ENCODE data around the gene PPM1H. TPM values are rescaled to one million over a fixed set of nuclear protein-coding genes. Genes with fewer than 3 reads are reported as not detected.

PPM1H gene
- total RNA-seq, 1 experiment from 2014 or later, result 37.1 TPM

DNA sequence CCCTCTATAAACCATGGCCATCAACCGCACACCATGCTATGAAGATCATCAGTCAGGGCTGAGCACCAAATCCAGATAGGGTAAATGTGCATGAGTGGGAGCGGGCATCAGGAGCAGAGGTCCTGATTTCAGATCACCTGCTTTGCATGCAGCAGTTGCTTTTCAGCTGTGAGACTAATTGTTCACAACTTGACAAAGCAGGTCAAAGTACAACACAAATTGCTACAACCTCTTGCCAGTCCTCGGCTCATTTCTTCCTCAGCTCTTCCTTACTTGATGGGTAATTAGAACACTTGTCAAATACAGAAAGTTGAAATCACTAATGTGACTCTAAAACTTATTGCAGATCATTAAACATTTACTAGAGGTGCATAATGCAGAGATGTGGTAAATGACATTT is 171.6 kb downstream of the PPM1H start:
- H3K27me3 Mint-ChIP-seq (ENCODE audit: low read depth), result peaks cover 12% of the 10 kb centered on the region
- H3K27ac Mint-ChIP-seq, result peak overlapping the region; percentile 37; the same call in 1 of the 2 replicates
- peaks cover 27% of the 10 kb centered on the region for H3K9me3 Mint-ChIP-seq
- POLR2A ChIA-PET, result no interaction called here
- H3K4me1 Mint-ChIP-seq, result no peaks in the 10 kb centered on the region
- TF ChIP-seq TEAD4 (CRISPR knock-in tag; IDR thresholded peaks at IDR 0.05) (no peak), ARID4B (CRISPR knock-in tag; IDR thresholded peaks at IDR 0.05; ENCODE audit: borderline replicate concordance) (no peak), SMAD3 (CRISPR knock-in tag; IDR thresholded peaks at IDR 0.05; ENCODE audit: borderline replicate concordance) (no peak), TCF7 (CRISPR knock-in tag; IDR thresholded peaks at IDR 0.05; ENCODE audit: low read depth) (no peak), AFF4 (CRISPR knock-in tag; IDR thresholded peaks at IDR 0.05; ENCODE audit: borderline replicate concordance) (no peak), PRRX2 (CRISPR knock-in tag; IDR thresholded peaks at IDR 0.05) (no peak), JUN (CRISPR knock-in tag; IDR thresholded peaks at IDR 0.05) (no peak), CTCF (IDR thresholded peaks at IDR 0.05) (no peak), TEAD1 (CRISPR knock-in tag; IDR thresholded peaks at IDR 0.05) (no peak), FOXJ3 (CRISPR knock-in tag; IDR thresholded peaks at IDR 0.05; ENCODE audit: borderline replicate concordance) (no peak)
- TF ChIP-seq, protein P1, sequence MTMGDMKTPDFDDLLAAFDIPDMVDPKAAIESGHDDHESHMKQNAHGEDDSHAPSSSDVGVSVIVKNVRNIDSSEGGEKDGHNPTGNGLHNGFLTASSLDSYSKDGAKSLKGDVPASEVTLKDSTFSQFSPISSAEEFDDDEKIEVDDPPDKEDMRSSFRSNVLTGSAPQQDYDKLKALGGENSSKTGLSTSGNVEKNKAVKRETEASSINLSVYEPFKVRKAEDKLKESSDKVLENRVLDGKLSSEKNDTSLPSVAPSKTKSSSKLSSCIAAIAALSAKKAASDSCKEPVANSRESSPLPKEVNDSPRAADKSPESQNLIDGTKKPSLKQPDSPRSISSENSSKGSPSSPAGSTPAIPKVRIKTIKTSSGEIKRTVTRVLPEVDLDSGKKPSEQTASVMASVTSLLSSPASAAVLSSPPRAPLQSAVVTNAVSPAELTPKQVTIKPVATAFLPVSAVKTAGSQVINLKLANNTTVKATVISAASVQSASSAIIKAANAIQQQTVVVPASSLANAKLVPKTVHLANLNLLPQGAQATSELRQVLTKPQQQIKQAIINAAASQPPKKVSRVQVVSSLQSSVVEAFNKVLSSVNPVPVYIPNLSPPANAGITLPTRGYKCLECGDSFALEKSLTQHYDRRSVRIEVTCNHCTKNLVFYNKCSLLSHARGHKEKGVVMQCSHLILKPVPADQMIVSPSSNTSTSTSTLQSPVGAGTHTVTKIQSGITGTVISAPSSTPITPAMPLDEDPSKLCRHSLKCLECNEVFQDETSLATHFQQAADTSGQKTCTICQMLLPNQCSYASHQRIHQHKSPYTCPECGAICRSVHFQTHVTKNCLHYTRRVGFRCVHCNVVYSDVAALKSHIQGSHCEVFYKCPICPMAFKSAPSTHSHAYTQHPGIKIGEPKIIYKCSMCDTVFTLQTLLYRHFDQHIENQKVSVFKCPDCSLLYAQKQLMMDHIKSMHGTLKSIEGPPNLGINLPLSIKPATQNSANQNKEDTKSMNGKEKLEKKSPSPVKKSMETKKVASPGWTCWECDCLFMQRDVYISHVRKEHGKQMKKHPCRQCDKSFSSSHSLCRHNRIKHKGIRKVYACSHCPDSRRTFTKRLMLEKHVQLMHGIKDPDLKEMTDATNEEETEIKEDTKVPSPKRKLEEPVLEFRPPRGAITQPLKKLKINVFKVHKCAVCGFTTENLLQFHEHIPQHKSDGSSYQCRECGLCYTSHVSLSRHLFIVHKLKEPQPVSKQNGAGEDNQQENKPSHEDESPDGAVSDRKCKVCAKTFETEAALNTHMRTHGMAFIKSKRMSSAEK (CRISPR knock-in tag; IDR thresholded peaks at IDR 0.05; ENCODE audit: borderline replicate concordance), result no peak
- TF ChIP-seq, protein P2, sequence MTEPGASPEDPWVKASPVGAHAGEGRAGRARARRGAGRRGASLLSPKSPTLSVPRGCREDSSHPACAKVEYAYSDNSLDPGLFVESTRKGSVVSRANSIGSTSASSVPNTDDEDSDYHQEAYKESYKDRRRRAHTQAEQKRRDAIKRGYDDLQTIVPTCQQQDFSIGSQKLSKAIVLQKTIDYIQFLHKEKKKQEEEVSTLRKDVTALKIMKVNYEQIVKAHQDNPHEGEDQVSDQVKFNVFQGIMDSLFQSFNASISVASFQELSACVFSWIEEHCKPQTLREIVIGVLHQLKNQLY (CRISPR knock-in tag; IDR thresholded peaks at IDR 0.05), result no peak
- CTCF ChIA-PET, result no interaction called here
- peaks cover 41% of the 10 kb centered on the region for H3K36me3 Mint-ChIP-seq
- H3K4me3 Mint-ChIP-seq, result no peak overlapping the region
- DNase-seq (ENCODE audit: low spot score) (no peak), ATAC-seq (no peak)

All from WTC11 (cell line).